GM23248 (cell line): ENCODE data around the gene SPATA12.

Source experiments
- EZH2 ChIP-seq: fragments of 200-600 bp; sonication (generic); IDR thresholded peaks from 2 replicates; pipeline ENCODE4 v1.6.1; 2018; ENCODE audit warnings: antibody characterized with exemption, mild to moderate bottlenecking; ENCODE audit not compliant: insufficient read depth, poor library complexity, severe bottlenecking
- EZH2phosphoT487 ChIP-seq: fragments of 200-600 bp; sonication (generic); IDR thresholded peaks from 2 replicates; pipeline ENCODE4 v1.6.1; 2018; ENCODE audit warnings: antibody characterized with exemption, moderate library complexity, mild to moderate bottlenecking, low read depth; ENCODE audit not compliant: insufficient read depth

DNA sequence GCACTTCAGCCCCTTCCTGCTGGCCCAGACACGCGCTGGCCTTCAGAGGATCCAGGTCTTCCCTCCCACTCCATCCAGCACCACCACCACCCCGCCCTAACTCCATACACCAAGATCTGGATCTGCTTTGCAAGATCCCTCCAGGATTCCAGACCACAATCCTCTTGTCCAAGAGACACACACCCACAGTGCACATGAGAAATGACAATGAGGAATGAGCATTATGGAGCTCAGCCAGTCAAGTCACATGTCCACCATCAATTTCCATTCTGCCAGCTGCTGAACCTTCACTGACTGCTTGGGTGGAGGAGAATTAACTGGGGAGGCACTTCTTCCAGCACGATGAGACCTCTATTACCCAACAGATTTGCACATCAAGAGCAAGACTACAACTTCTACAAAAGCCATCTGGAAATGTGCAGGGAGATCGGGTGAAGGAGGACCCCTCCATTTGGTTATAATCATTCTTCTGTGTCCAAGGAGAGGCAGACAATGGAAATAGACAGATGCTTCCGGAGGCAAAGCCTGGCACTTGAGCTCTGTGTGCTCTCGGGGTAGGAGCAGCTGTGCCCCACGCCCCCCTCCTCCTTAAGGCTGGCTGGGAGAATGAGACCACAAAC, 12.3 kb upstream of the SPATA12 start:
- TF ChIP-seq EZH2 (no peak), EZH2phosphoT487 (no peak)
